Mesendoderm (in vitro differentiated cells): ENCODE measurements around the gene FAM219A.

Source experiments
- DNase-seq: peaks from one replicate; pipeline ENCODE4 v3.0.0; 2013
- H2AK5ac ChIP-seq: 2 replicates; pipeline ENCODE4 v1.6.1; 2013; ENCODE audit warnings: low read length, inconsistent platforms
- H2BK120ac ChIP-seq: 2 replicates; pipeline ENCODE4 v1.6.1; 2013; ENCODE audit warnings: low read depth, mild to moderate bottlenecking, low read length, moderate library complexity, mixed read lengths
- H2BK15ac ChIP-seq: replicated peaks from 2 replicates; pipeline ENCODE4 v1.6.1; 2013; ENCODE audit warnings: low read depth, mild to moderate bottlenecking, moderate library complexity
- H2BK5ac ChIP-seq: 2 replicates; pipeline ENCODE4 v1.6.1; 2013; ENCODE audit warnings: low read length, inconsistent platforms
- H3K18ac ChIP-seq: 2 replicates; pipeline ENCODE4 v1.6.1; 2013; ENCODE audit warnings: mild to moderate bottlenecking, low read length, mixed read lengths
- H3K23ac ChIP-seq: one replicate; pipeline ENCODE4 v1.6.1; 2013; ENCODE audit warnings: low read length
- H3K27ac ChIP-seq: 2 replicates; pipeline ENCODE4 v1.5.1; 2013; ENCODE audit warnings: low read depth, mild to moderate bottlenecking, inconsistent platforms, low read length, moderate library complexity
- H3K27me3 ChIP-seq: 2 replicates; pipeline ENCODE4 v1.6.1; 2013; ENCODE audit warnings: low read length, control low read depth, mild to moderate bottlenecking, inconsistent platforms; ENCODE audit not compliant: insufficient read depth, poor library complexity
- H3K36me3 ChIP-seq: 2 replicates; pipeline ENCODE4 v1.6.1; 2013; ENCODE audit warnings: low read length, inconsistent platforms; ENCODE audit not compliant: control insufficient read depth, insufficient read depth
- H3K4ac ChIP-seq: one replicate; pipeline ENCODE4 v1.6.1; 2013; ENCODE audit warnings: low read depth, mild to moderate bottlenecking, low read length, moderate library complexity
- H3K4me1 ChIP-seq: 2 replicates; pipeline ENCODE4 v1.6.1; 2013; ENCODE audit warnings: low read depth, low read length, inconsistent platforms; ENCODE audit not compliant: control insufficient read depth
- H3K4me2 ChIP-seq: 2 replicates; pipeline ENCODE4 v1.6.1; 2013; ENCODE audit warnings: low read length
- H3K4me3 ChIP-seq: 2 replicates; pipeline ENCODE4 v1.5.1; 2013; ENCODE audit warnings: mild to moderate bottlenecking, low read length
- H3K56ac ChIP-seq: one replicate; pipeline ENCODE4 v1.6.1; 2013; ENCODE audit warnings: low read length
- H3K79me1 ChIP-seq: 2 replicates; pipeline ENCODE4 v1.6.1; 2013; ENCODE audit warnings: low read length, inconsistent platforms
- H3K79me2 ChIP-seq: 2 replicates; pipeline ENCODE4 v1.6.1; 2013; ENCODE audit warnings: mild to moderate bottlenecking, low read length; ENCODE audit not compliant: control insufficient read depth, insufficient read depth
- H3K9ac ChIP-seq: 2 replicates; pipeline ENCODE4 v1.6.1; 2013; ENCODE audit warnings: low read length, inconsistent platforms
- H4K5ac ChIP-seq: one replicate; pipeline ENCODE4 v1.6.1; 2013; ENCODE audit warnings: low read length
- H4K8ac ChIP-seq: one replicate; pipeline ENCODE4 v1.6.1; 2013; ENCODE audit warnings: low read depth, mild to moderate bottlenecking, control low read depth, low read length, moderate library complexity
- WGBS: extraction: QIAGEN DNeasy Blood & Tissue Kit; methylation state at CpG from one replicate; pipeline ENCODE4 v1.1.7; 2013; ENCODE audit warnings: low lambda C conversion rate, missing lambda C conversion rate; ENCODE audit not compliant: insufficient coverage; ENCODE audit errors: extremely low coverage; 5-methylcytosine and 5-hydroxymethylcytosine counted together

Gene FAM219A

GRCh38 chr9:34413231-34413852 lies 45.0 kb downstream of the FAM219A start:
- no peak overlapping the region for H2BK15ac ChIP-seq
- no peak overlapping the region for H3K56ac ChIP-seq
- no peak overlapping the region for H4K8ac ChIP-seq
- no peaks in the 10 kb centered on the region for H3K36me3 ChIP-seq
- H3K23ac ChIP-seq = no peak overlapping the region
- H3K79me1 ChIP-seq = no peaks in the 10 kb centered on the region
- no peak overlapping the region for H2AK5ac ChIP-seq
- H3K4ac ChIP-seq = no peak overlapping the region
- H3K9ac ChIP-seq = no peak overlapping the region
- no CpG with 5 or more reads among the region's 6 CpGs for WGBS
- DNase-seq = peak; percentile 69
- H2BK120ac ChIP-seq = no peak overlapping the region
- no peak overlapping the region for H3K4me2 ChIP-seq
- H3K27ac ChIP-seq = no peak overlapping the region
- no peaks in the 10 kb centered on the region for H3K4me1 ChIP-seq
- H3K27me3 ChIP-seq = no peaks in the 10 kb centered on the region
- no peak overlapping the region for H3K4me3 ChIP-seq
- H3K18ac ChIP-seq = no peak overlapping the region
- H3K79me2 ChIP-seq = no peaks in the 10 kb centered on the region
- no peak overlapping the region for H4K5ac ChIP-seq
- no peak overlapping the region for H2BK5ac ChIP-seq

GRCh38 chr9:34412336-34412735 lies 46.0 kb downstream of the FAM219A start:
- H4K5ac ChIP-seq = no peak overlapping the region

GRCh38 chr9:34409154-34409553 lies 49.2 kb downstream of the FAM219A start:
- Histone ChIP-seq H3K79me2 (no peaks in the 10 kb centered on the region), H2BK15ac (no peak overlapping the region), H4K8ac (no peak overlapping the region), H4K5ac (no peak overlapping the region), H3K27me3 (no peaks in the 10 kb centered on the region), H2AK5ac (no peak overlapping the region), H3K4ac (no peak overlapping the region), H2BK120ac (no peak overlapping the region), H3K79me1 (no peaks in the 10 kb centered on the region), H3K4me2 (no peak overlapping the region), H3K56ac (no peak overlapping the region), H2BK5ac (no peak overlapping the region), H3K18ac (no peak overlapping the region), H3K27ac (no peak overlapping the region), H3K4me3 (no peak overlapping the region), H3K9ac (no peak overlapping the region), H3K23ac (no peak overlapping the region), H3K36me3 (no peaks in the 10 kb centered on the region), H3K4me1 (no peaks in the 10 kb centered on the region)
- no peak for DNase-seq
- no CpG with 5 or more reads among the region's 2 CpGs for WGBS

More at GRCh38 chr9:34412336-34412735, 46.0 kb downstream of the FAM219A start:
- H3K4me1 ChIP-seq = no peaks in the 10 kb centered on the region
- H2BK15ac ChIP-seq = no peak overlapping the region
- H2BK120ac ChIP-seq = no peak overlapping the region
- no peak for DNase-seq
- H3K36me3 ChIP-seq = no peaks in the 10 kb centered on the region
- no peak overlapping the region for H3K9ac ChIP-seq
- H3K56ac ChIP-seq = no peak overlapping the region
- no peak overlapping the region for H4K8ac ChIP-seq
- H3K18ac ChIP-seq = no peak overlapping the region
- no peaks in the 10 kb centered on the region for H3K79me2 ChIP-seq
- H3K4me2 ChIP-seq = no peak overlapping the region
- no peak overlapping the region for H2BK5ac ChIP-seq
- no peak overlapping the region for H3K23ac ChIP-seq
- no peak overlapping the region for H3K27ac ChIP-seq
- no peaks in the 10 kb centered on the region for H3K27me3 ChIP-seq
- H3K79me1 ChIP-seq = no peaks in the 10 kb centered on the region
- H3K4me3 ChIP-seq = no peak overlapping the region
- no peak overlapping the region for H3K4ac ChIP-seq
- no peak overlapping the region for H2AK5ac ChIP-seq
- WGBS = no CpG with 5 or more reads among the region's 1 CpG

- no peak overlapping the region for H3K4me2 ChIP-seq
- H3K27me3 ChIP-seq = no peaks in the 10 kb centered on the region
- no peak overlapping the region for H3K23ac ChIP-seq
- H3K56ac ChIP-seq = no peak overlapping the region
- no peak overlapping the region for H3K4me3 ChIP-seq
- H3K79me1 ChIP-seq = no peaks in the 10 kb centered on the region
- H2BK15ac ChIP-seq = no peak overlapping the region
- no peak overlapping the region for H2AK5ac ChIP-seq
- no peak overlapping the region for H3K4ac ChIP-seq
- no peak for DNase-seq
- no peak overlapping the region for H4K8ac ChIP-seq
- no CpG with 5 or more reads among the region's 1 CpG for WGBS
- no peaks in the 10 kb centered on the region for H3K36me3 ChIP-seq
- no peak overlapping the region for H3K27ac ChIP-seq
- no peaks in the 10 kb centered on the region for H3K79me2 ChIP-seq
- no peak overlapping the region for H3K18ac ChIP-seq
- no peaks in the 10 kb centered on the region for H3K4me1 ChIP-seq
- H2BK120ac ChIP-seq = no peak overlapping the region
- H4K5ac ChIP-seq = no peak overlapping the region
- no peak overlapping the region for H3K9ac ChIP-seq
- no peak overlapping the region for H2BK5ac ChIP-seq
Measured at GRCh38 chr9:34408173-34408572, 50.2 kb downstream of the FAM219A start.

- Histone ChIP-seq H3K79me2 (no peaks in the 10 kb centered on the region), H3K27ac (no peak overlapping the region), H3K56ac (no peak overlapping the region), H4K5ac (no peak overlapping the region), H3K9ac (no peak overlapping the region), H3K36me3 (no peaks in the 10 kb centered on the region), H3K18ac (no peak overlapping the region), H3K4ac (no peak overlapping the region), H3K4me1 (no peaks in the 10 kb centered on the region), H2AK5ac (no peak overlapping the region), H3K27me3 (no peaks in the 10 kb centered on the region), H3K4me3 (no peak overlapping the region), H3K23ac (no peak overlapping the region), H3K4me2 (no peak overlapping the region), H2BK15ac (no peak overlapping the region), H2BK120ac (no peak overlapping the region), H4K8ac (no peak overlapping the region), H2BK5ac (no peak overlapping the region), H3K79me1 (no peaks in the 10 kb centered on the region)
- WGBS = no CpG with 5 or more reads among the region's 1 CpG
- DNase-seq = no peak
Measured at GRCh38 chr9:34406219-34406618, 52.2 kb downstream of the FAM219A start.

GRCh38 chr9:34405719-34406118 lies 52.7 kb downstream of the FAM219A start:
- H2AK5ac ChIP-seq = no peak overlapping the region
- H3K27ac ChIP-seq = no peak overlapping the region
- no peak overlapping the region for H3K56ac ChIP-seq

More at GRCh38 chr9:34405719-34406118, 52.7 kb downstream of the FAM219A start:
- no peak overlapping the region for H2BK120ac ChIP-seq
- H4K5ac ChIP-seq = no peak overlapping the region
- no peak overlapping the region for H2BK15ac ChIP-seq
- no peak overlapping the region for H3K9ac ChIP-seq
- H3K4ac ChIP-seq = no peak overlapping the region
- no peaks in the 10 kb centered on the region for H3K79me2 ChIP-seq
- DNase-seq = no peak
- no peak overlapping the region for H3K23ac ChIP-seq
- no peaks in the 10 kb centered on the region for H3K36me3 ChIP-seq
- no peaks in the 10 kb centered on the region for H3K79me1 ChIP-seq
- H3K4me2 ChIP-seq = no peak overlapping the region
- no CpG with 5 or more reads among the region's 7 CpGs for WGBS
- no peak overlapping the region for H4K8ac ChIP-seq
- no peak overlapping the region for H3K4me3 ChIP-seq
- no peaks in the 10 kb centered on the region for H3K27me3 ChIP-seq
- H3K4me1 ChIP-seq = no peaks in the 10 kb centered on the region
- H2BK5ac ChIP-seq = no peak overlapping the region
- no peak overlapping the region for H3K18ac ChIP-seq
